ENCODE results near the gene FBXO3.

The FBXO3 gene

DNA sequence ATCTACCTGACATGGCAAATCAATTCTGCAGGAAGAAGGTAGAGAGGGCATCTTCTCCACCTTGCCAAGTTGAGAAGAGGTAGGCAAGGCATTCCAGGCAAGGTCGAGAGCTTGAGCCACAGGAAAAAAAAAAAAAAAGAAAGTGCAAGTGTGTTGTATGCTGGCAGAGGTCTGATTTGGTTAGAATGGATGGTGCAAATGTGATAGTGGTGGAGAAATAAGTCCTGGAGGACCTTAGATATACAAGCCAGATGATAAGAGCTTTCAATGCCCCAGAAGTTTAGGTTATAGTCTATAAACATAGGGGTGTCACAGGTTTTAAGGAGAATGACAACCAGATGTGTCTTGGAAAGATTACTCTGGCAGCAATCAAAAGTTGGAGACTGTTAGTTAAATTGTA is 1.4 kb downstream of the FBXO3 start:
- Histone ChIP-seq H3K27ac (no peak overlapping the region), H3K4me3 (peak overlapping the region; percentile 90)
- DNase-seq (ENCODE audit: low spot score), result no peak
- TF ChIP-seq CTCF (IDR thresholded peaks at IDR 0.05), result no peak

GRCh38 chr11:33772300-33772699 is 2.0 kb downstream of the FBXO3 start:
- Histone ChIP-seq H3K4me3 (no peak overlapping the region), H3K27ac (no peak overlapping the region)
- DNase-seq (ENCODE audit: low spot score), result no peak
- TF ChIP-seq CTCF (IDR thresholded peaks at IDR 0.05), result no peak

GRCh38 chr11:33770236-33770635 is 4.1 kb downstream of the FBXO3 start:
- no peak overlapping the region for H3K27ac ChIP-seq
- no peak for DNase-seq (ENCODE audit: low spot score)
- H3K4me3 ChIP-seq, result no peak overlapping the region
- no peak for TF ChIP-seq CTCF (IDR thresholded peaks at IDR 0.05)

DNA sequence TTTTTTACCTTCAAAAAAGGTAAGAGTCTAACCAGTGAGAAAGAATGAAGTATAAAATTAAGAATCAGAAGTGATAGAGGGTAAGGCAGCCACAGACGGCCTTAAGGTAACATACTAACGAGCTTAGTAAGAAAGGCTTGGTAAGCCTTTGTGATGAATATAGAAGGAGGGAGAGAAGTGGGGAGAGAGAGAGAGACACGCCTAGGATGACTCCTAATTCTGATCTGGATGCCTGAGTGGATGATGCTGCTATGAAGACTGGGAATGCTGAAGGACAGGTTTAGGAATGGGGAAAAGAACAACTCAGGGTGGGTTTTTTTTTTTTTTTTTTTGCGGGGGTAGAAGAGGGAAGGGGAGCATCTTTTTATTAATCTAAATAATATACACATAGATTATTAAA is 4.8 kb downstream of the FBXO3 start:
- DNase-seq (ENCODE audit: low spot score), result no peak
- Histone ChIP-seq H3K27ac (no peak overlapping the region), H3K4me3 (no peak overlapping the region)
- TF ChIP-seq CTCF (IDR thresholded peaks at IDR 0.05), result no peak

DNA sequence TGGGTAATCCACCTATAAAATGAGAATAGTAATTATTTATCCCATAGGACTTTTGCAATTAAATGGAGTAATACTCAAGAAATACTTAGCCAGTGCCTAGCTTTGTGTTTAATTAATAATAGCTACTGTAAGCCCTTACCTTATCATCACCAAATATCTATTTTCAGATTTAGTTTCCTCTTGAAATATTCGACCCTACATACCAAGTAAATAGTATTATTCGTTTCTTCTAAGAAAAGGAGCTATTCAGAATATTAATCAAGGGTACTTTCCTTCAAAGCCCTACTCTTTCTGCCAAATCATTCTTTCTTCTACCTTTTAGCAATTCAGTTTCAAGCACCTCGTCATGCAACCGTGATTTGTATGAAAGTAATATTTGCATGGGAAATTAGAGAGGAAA is 6.7 kb downstream of the FBXO3 start:
- no peak for DNase-seq (ENCODE audit: low spot score)
- Histone ChIP-seq H3K4me3 (no peak overlapping the region), H3K27ac (no peak overlapping the region)
- no peak for TF ChIP-seq CTCF (IDR thresholded peaks at IDR 0.05)

GRCh38 chr11:33766085-33766484 is 8.2 kb downstream of the FBXO3 start:
- TF ChIP-seq CTCF (IDR thresholded peaks at IDR 0.05), result no peak
- H3K4me3 ChIP-seq, result no peak overlapping the region
- DNase-seq (ENCODE audit: low spot score), result no peak
- H3K27ac ChIP-seq, result no peak overlapping the region

- no peak for DNase-seq (ENCODE audit: low spot score)
- TF ChIP-seq CTCF (IDR thresholded peaks at IDR 0.05), result no peak
- Histone ChIP-seq H3K4me3 (no peak overlapping the region), H3K27ac (no peak overlapping the region)
Measured at GRCh38 chr11:33761471-33761870, 12.8 kb downstream of the FBXO3 start.
